GM12891 (cell line): ENCODE results near the gene BBS1.

Experiments used
- DNase-seq: peaks from one replicate; pipeline ENCODE4 v3.0.0; 2011; ENCODE audit warnings: low spot score; ENCODE audit not compliant: insufficient read length
- FAIRE-seq: peaks from 2 replicates; lab custom pipeline; 2011; peaks lifted over from hg19 to GRCh38; lab: Jason Lieb, UNC
- PAX5 ChIP-seq: IDR thresholded peaks from 2 replicates; pipeline ENCODE4 v1.6.1; 2011; ENCODE audit warnings: low read length, moderate library complexity, mild to moderate bottlenecking; ENCODE audit not compliant: insufficient read depth, severe bottlenecking
- POLR2A ChIP-seq: IDR thresholded peaks from 2 replicates; pipeline ENCODE4 v1.6.1; 2011; ENCODE audit warnings: low read depth, low read length, control low read depth
- POLR2AphosphoS5 ChIP-seq: IDR thresholded peaks from 2 replicates; pipeline ENCODE4 v1.6.1; 2011; ENCODE audit warnings: low read depth, low read length, control low read depth
- POU2F2 ChIP-seq: IDR thresholded peaks from 2 replicates; pipeline ENCODE4 v1.6.1; 2011; ENCODE audit warnings: low read depth, mild to moderate bottlenecking, control low read depth, low read length, moderate library complexity
- SPI1 ChIP-seq: IDR thresholded peaks from 2 replicates; pipeline ENCODE4 v1.6.1; 2011; ENCODE audit warnings: low read depth, low read length, control low read depth
- TAF1 ChIP-seq: IDR thresholded peaks from 2 replicates; pipeline ENCODE4 v1.6.1; 2011; ENCODE audit warnings: low read depth, low read length, control low read depth

The BBS1 gene

GRCh38 chr11:66561178-66561974 is 50.9 kb downstream of the BBS1 start:
- FAIRE-seq: no peak
- TF ChIP-seq SPI1 (no peak), POLR2A (no peak), POU2F2 (no peak), POLR2AphosphoS5 (no peak), PAX5 (no peak), TAF1 (no peak)
- no peak for DNase-seq

GRCh38 chr11:66561975-66562248 is 51.5 kb downstream of the BBS1 start:
- TF ChIP-seq POLR2AphosphoS5: no peak
- no peak for TF ChIP-seq PAX5
- TF ChIP-seq TAF1: no peak
- TF ChIP-seq POU2F2: no peak
- no peak for TF ChIP-seq SPI1
- TF ChIP-seq POLR2A: no peak
- no peak for DNase-seq
- FAIRE-seq: no peak

- no peak for DNase-seq
- TF ChIP-seq TAF1: no peak
- no peak for TF ChIP-seq POU2F2
- no peak for TF ChIP-seq PAX5
- TF ChIP-seq POLR2AphosphoS5: no peak
- TF ChIP-seq POLR2A: no peak
- TF ChIP-seq SPI1: no peak
- no peak for FAIRE-seq
These were observed 51.8 kb downstream of the BBS1 start for GRCh38 chr11:66562275-66562674.

GRCh38 chr11:66562907-66563583 is 52.6 kb downstream of the BBS1 start:
- FAIRE-seq: no peak
- TF ChIP-seq PAX5: no peak
- TF ChIP-seq POLR2A: no peak
- TF ChIP-seq SPI1: no peak
- TF ChIP-seq POLR2AphosphoS5: no peak
- no peak for DNase-seq

GRCh38 chr11:66563832-66564231 is 53.4 kb downstream of the BBS1 start:
- no peak for DNase-seq
- FAIRE-seq: no peak
- TF ChIP-seq POU2F2 (no peak), POLR2A (no peak), SPI1 (no peak), POLR2AphosphoS5 (no peak), TAF1 (no peak), PAX5 (no peak)

- FAIRE-seq (no peak), DNase-seq (no peak)
- TF ChIP-seq POLR2A (no peak), SPI1 (no peak), TAF1 (no peak), POU2F2 (no peak), PAX5 (no peak), POLR2AphosphoS5 (no peak)
These were observed 54.1 kb downstream of the BBS1 start for GRCh38 chr11:66564538-66564937.

- TF ChIP-seq PAX5 (no peak), SPI1 (no peak), POLR2AphosphoS5 (no peak), POU2F2 (no peak), POLR2A (no peak), TAF1 (no peak)
These were observed 54.5 kb downstream of the BBS1 start for GRCh38 chr11:66564984-66565383.

GRCh38 chr11:66566221-66566620 is 55.8 kb downstream of the BBS1 start:
- DNase-seq: no peak
- FAIRE-seq: no peak
- no peak for TF ChIP-seq POU2F2
- TF ChIP-seq POLR2A: no peak
- no peak for TF ChIP-seq SPI1
- no peak for TF ChIP-seq POLR2AphosphoS5
- no peak for TF ChIP-seq PAX5
- TF ChIP-seq TAF1: no peak

More at GRCh38 chr11:66564984-66565383, 54.5 kb downstream of the BBS1 start:
- FAIRE-seq (no peak), DNase-seq (no peak)

GRCh38 chr11:66567787-66568123 is 57.3 kb downstream of the BBS1 start:
- TF ChIP-seq POLR2A: no peak
- no peak for TF ChIP-seq PAX5
- no peak for TF ChIP-seq TAF1
- no peak for FAIRE-seq
- no peak for DNase-seq
